Breast epithelium (tissue), 4 donors: ENCODE measurements around the gene DLG1. TPM values are rescaled to one million over a fixed set of nuclear protein-coding genes. Genes with fewer than 3 reads are reported as not detected.

Experiments
- DNase-seq, 2 donors: peaks; one replicate each; pipeline ENCODE4 v3.0.0-alpha.2; 2019; ENCODE audit warnings: low spot score in 2 of 2
- H3K27ac ChIP-seq, 2 donors: fragments of 200-600 bp; sonication (generic) in 1 of 2; one replicate each; pipeline ENCODE4 v1.5.1; 2016 to 2019; ENCODE audit warnings: mild to moderate bottlenecking in 1 of 2
- H3K27me3 ChIP-seq, 2 donors: fragments of 200-600 bp; sonication (generic) in 1 of 2; one replicate each; pipeline versions ENCODE4 v1.5.1 to v1.6.0; 2017 to 2019; ENCODE audit warnings: control low read depth in 1 of 2, mild to moderate bottlenecking in 1 of 2
- H3K36me3 ChIP-seq: fragments of 200-600 bp; one replicate; pipeline ENCODE4 v1.5.1; 2019
- H3K4me1 ChIP-seq, 2 donors: fragments of 200-600 bp; sonication (generic); one replicate each; pipeline ENCODE4 v1.5.1; 2016 to 2019; ENCODE audit warnings: control low read depth in 1 of 2
- H3K4me3 ChIP-seq, 3 donors: fragments of 200-600 bp; sonication (generic); 1 replicate in 2 of 3; 2 replicates in 1 of 3; pipeline ENCODE4 v1.5.1; 2016 to 2019; ENCODE audit warnings: mild to moderate bottlenecking in 3 of 3, moderate library complexity in 2 of 3
- H3K9me3 ChIP-seq, 2 donors: fragments of 200-600 bp; sonication (generic) in 1 of 2; one replicate each; pipeline ENCODE4 v1.5.1; 2016 to 2019; ENCODE audit warnings: control low read depth in 1 of 2
- POLR2A ChIP-seq: fragments of 450-650 bp; IDR thresholded peaks from one replicate; pipeline ENCODE4 v1.6.1; 2016; ENCODE audit warnings: antibody characterized with exemption, mild to moderate bottlenecking, moderate library complexity
- POLR2AphosphoS5 ChIP-seq, 3 donors: sonication (generic); formaldehyde crosslinking; IDR thresholded peaks; one replicate each; pipeline ENCODE4 v1.6.1; 2017; ENCODE audit warnings: antibody characterized with exemption in 3 of 3
- intact Hi-C: fragments of 100-400 bp; cut with DNase I; formaldehyde crosslinking; loops from one replicate; pipeline ENCODE4 v1.15.1; 2023; ENCODE audit warnings: low total_unique reads
- total RNA-seq, 3 donors: library from RNA; depleted of rRNA; stranded (reverse); fragments of >200 nt; gene quantifications; one replicate each; pipeline ENCODE4 v1.1.0, GENCODE V29; 2016
- TF ChIP-seq, protein P1 (sequence below), 3 donors: fragments of 450-650 bp; IDR thresholded peaks; one replicate each; pipeline ENCODE4 v1.5.1; 2016 to 2017; ENCODE audit warnings: antibody characterized with exemption in 3 of 3, mild to moderate bottlenecking in 3 of 3, moderate library complexity in 3 of 3

Gene DLG1
- total RNA-seq, 3 donors from 2014 or later: 76.0 to 100 (median 76.7) TPM

DNA sequence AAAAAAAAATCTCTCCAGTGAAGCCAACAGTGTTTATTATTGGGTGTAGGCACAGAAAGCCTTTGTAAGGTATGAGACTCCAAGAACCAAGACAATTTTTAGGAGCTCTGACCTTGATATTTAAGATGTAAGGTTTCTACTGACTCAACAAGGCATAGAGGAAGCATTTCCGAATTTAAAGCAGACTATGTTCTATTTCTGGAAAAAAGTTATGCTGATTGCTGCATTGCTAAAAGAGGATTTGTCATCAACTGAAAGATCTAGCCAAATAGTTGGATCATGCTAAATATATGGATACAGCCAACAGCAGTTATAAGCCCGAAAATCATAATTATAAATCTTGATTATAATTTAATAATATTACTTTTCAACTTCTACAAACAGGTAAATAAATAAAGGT is 215.5 kb downstream of the DLG1 start:
- no peak overlapping the region for H3K4me3 ChIP-seq
- no peak overlapping the region for H3K27ac ChIP-seq
- H3K4me1 ChIP-seq: no peaks in the 10 kb centered on the region
- DNase-seq: no peak
- H3K36me3 ChIP-seq: no peaks in the 10 kb centered on the region
- intact Hi-C loops: no loop called here
- no peaks in the 10 kb centered on the region for H3K27me3 ChIP-seq
- TF ChIP-seq POLR2AphosphoS5 (IDR thresholded peaks at IDR 0.05): no peak
- TF ChIP-seq POLR2A: no peak
- TF ChIP-seq, protein P1, sequence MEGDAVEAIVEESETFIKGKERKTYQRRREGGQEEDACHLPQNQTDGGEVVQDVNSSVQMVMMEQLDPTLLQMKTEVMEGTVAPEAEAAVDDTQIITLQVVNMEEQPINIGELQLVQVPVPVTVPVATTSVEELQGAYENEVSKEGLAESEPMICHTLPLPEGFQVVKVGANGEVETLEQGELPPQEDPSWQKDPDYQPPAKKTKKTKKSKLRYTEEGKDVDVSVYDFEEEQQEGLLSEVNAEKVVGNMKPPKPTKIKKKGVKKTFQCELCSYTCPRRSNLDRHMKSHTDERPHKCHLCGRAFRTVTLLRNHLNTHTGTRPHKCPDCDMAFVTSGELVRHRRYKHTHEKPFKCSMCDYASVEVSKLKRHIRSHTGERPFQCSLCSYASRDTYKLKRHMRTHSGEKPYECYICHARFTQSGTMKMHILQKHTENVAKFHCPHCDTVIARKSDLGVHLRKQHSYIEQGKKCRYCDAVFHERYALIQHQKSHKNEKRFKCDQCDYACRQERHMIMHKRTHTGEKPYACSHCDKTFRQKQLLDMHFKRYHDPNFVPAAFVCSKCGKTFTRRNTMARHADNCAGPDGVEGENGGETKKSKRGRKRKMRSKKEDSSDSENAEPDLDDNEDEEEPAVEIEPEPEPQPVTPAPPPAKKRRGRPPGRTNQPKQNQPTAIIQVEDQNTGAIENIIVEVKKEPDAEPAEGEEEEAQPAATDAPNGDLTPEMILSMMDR (IDR thresholded peaks at IDR 0.05): no peak
- H3K9me3 ChIP-seq: no peaks in the 10 kb centered on the region

- intact Hi-C loops: no loop called here
- DNase-seq: no peak
- Histone ChIP-seq H3K36me3 (no peaks in the 10 kb centered on the region), H3K27ac (no peak overlapping the region), H3K4me3 (no peak overlapping the region), H3K4me1 (no peaks in the 10 kb centered on the region), H3K9me3 (no peaks in the 10 kb centered on the region), H3K27me3 (no peaks in the 10 kb centered on the region)
- TF ChIP-seq POLR2A (no peak), POLR2AphosphoS5 (IDR thresholded peaks at IDR 0.05) (no peak)
- TF ChIP-seq, protein P1 (IDR thresholded peaks at IDR 0.05): no peak
These were observed 218.1 kb downstream of the DLG1 start for GRCh38 chr3:197080344-197080743.

- intact Hi-C loops: no loop called here
- TF ChIP-seq POLR2AphosphoS5 (IDR thresholded peaks at IDR 0.05) (no peak), POLR2A (no peak)
- TF ChIP-seq, protein P1 (IDR thresholded peaks at IDR 0.05): no peak
These were observed 222.0 kb downstream of the DLG1 start for GRCh38 chr3:197076415-197076814.

DNA sequence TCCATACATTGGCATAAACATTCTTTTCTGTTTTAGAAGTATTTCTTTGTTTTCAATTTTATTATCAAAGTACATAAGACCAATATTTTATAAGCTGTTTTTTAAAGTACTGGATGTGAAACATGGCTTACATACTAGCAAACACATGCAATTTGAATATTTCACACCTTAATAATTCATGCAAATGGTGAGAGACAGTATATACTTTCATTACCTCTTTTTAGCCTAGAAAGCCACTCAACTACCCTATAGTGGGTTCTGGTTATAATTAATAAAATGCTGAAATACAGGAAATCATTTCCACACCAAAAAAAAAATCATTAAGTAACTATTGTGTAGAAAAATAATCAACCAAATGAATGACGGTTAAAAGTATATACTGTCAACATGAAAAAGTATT is 230.3 kb downstream of the DLG1 start:
- no peaks in the 10 kb centered on the region for H3K36me3 ChIP-seq
- DNase-seq: no peak
- H3K9me3 ChIP-seq: no peaks in the 10 kb centered on the region
- H3K27me3 ChIP-seq: no peaks in the 10 kb centered on the region
- no peak overlapping the region for H3K4me3 ChIP-seq
- no peak overlapping the region for H3K27ac ChIP-seq
- no peaks in the 10 kb centered on the region for H3K4me1 ChIP-seq
- intact Hi-C loops: no loop called here
- TF ChIP-seq, protein P1 (IDR thresholded peaks at IDR 0.05): no peak
- TF ChIP-seq POLR2A (no peak), POLR2AphosphoS5 (IDR thresholded peaks at IDR 0.05) (no peak)

More at GRCh38 chr3:197076415-197076814, 222.0 kb downstream of the DLG1 start:
- Histone ChIP-seq H3K27ac (no peak overlapping the region), H3K4me3 (no peak overlapping the region), H3K9me3 (no peaks in the 10 kb centered on the region), H3K4me1 (no peaks in the 10 kb centered on the region), H3K36me3 (no peaks in the 10 kb centered on the region), H3K27me3 (no peaks in the 10 kb centered on the region)
- DNase-seq: no peak

DNA sequence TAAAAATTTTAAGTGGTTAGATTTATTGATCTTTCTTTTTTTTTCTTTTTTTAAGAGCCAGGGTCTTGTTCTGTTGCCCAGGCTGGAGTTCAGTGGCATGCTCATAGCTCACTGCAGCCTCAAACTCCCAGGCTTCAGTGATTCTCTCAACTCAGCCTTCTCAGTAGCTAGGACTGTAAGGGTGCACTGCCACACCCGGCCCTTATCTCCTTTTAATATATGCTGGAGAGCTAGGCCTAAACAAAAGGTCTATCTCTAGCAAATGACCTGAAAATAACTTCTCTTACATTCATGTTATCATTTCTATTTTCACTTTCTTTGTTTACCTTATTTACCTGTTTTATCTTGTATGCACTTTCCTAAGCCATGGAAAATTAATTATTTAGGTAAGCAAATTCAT is 233.6 kb downstream of the DLG1 start:
- Histone ChIP-seq H3K27me3 (no peaks in the 10 kb centered on the region), H3K4me3 (no peak overlapping the region), H3K9me3 (no peaks in the 10 kb centered on the region), H3K4me1 (no peaks in the 10 kb centered on the region), H3K27ac (no peak overlapping the region), H3K36me3 (no peaks in the 10 kb centered on the region)
- intact Hi-C loops: no loop called here
- DNase-seq: no peak
- TF ChIP-seq POLR2AphosphoS5 (IDR thresholded peaks at IDR 0.05) (no peak), POLR2A (no peak)
- TF ChIP-seq, protein P1 (IDR thresholded peaks at IDR 0.05): no peak
